ENCODE results near the gene ANTXR1.

- TF ChIP-seq CTCF (IDR thresholded peaks at IDR 0.05), result no peak
- no peak for TF ChIP-seq POLR2A (IDR thresholded peaks at IDR 0.05)
- no peak for TF ChIP-seq POLR2AphosphoS5 (IDR thresholded peaks at IDR 0.05)
- no peak for TF ChIP-seq EP300 (IDR thresholded peaks at IDR 0.05; ENCODE audit: low read depth)
Measured at GRCh38 chr2:69163556-69163955, 150.6 kb downstream of the ANTXR1 start.
